Astrocyte (in vitro differentiated cells and primary cell): Measurements from ENCODE around the gene PBXIP1. TPM values are rescaled to one million over a fixed set of nuclear protein-coding genes. Genes with fewer than 3 reads are reported as not detected.

ENCODE experiments used
- DNase-seq: peaks from one replicate; pipeline ENCODE4 v3.0.0-alpha.2; 2010; ENCODE audit warnings: low read depth
- FAIRE-seq: peaks from 2 replicates; lab custom pipeline; 2011; peaks lifted over from hg19 to GRCh38; lab: Jason Lieb, UNC
- H2AFZ ChIP-seq: 2 replicates; pipeline ENCODE4 v1.6.0; 2012; ENCODE audit warnings: low read depth, low read length, inconsistent platforms
- H3K27ac ChIP-seq: 2 replicates; pipeline ENCODE4 v1.5.1; 2011; ENCODE audit warnings: low read depth, low read length, inconsistent platforms
- H3K27me3 ChIP-seq: 2 replicates; pipeline ENCODE4 v1.6.0; 2011; ENCODE audit warnings: low read length, inconsistent platforms; ENCODE audit not compliant: insufficient read depth
- H3K36me3 ChIP-seq: 2 replicates; pipeline ENCODE4 v1.5.1; 2011; ENCODE audit warnings: low read length, inconsistent platforms; ENCODE audit not compliant: insufficient read depth
- H3K4me1 ChIP-seq: 2 replicates; pipeline ENCODE4 v1.5.1; 2011; ENCODE audit warnings: low read length, inconsistent platforms; ENCODE audit not compliant: insufficient read depth
- H3K4me2 ChIP-seq: 2 replicates; pipeline ENCODE4 v1.6.0; 2012; ENCODE audit warnings: low read length, inconsistent platforms
- H3K4me3 ChIP-seq: 2 replicates; pipeline ENCODE4 v1.5.1; 2011; ENCODE audit warnings: low read depth, mild to moderate bottlenecking, low read length, inconsistent platforms; ENCODE audit not compliant: insufficient read depth
- H3K79me2 ChIP-seq: 2 replicates; pipeline ENCODE4 v1.6.0; 2012; ENCODE audit warnings: mild to moderate bottlenecking, low read length, inconsistent platforms; ENCODE audit not compliant: insufficient read depth
- H3K9ac ChIP-seq: 2 replicates; pipeline ENCODE4 v1.6.0; 2012; ENCODE audit warnings: mild to moderate bottlenecking, low read length, inconsistent platforms
- H3K9me3 ChIP-seq: 2 replicates; pipeline ENCODE4 v1.5.1; 2012; ENCODE audit warnings: low read depth, mild to moderate bottlenecking, low read length, inconsistent platforms; ENCODE audit not compliant: insufficient read depth
- H4K20me1 ChIP-seq: 2 replicates; pipeline ENCODE4 v1.6.0; 2012; ENCODE audit warnings: low read length, inconsistent platforms; ENCODE audit not compliant: insufficient read depth
- H3K27ac Mint-ChIP-seq: one replicate; pipeline ENCODE4 v1.8.0; 2021; ENCODE audit warnings: mild to moderate bottlenecking, mixed read lengths; ENCODE audit not compliant: unreplicated experiment
- H3K27me3 Mint-ChIP-seq: one replicate; pipeline ENCODE4 v1.8.0; 2021; ENCODE audit warnings: low read depth, mixed read lengths; ENCODE audit not compliant: unreplicated experiment
- H3K36me3 Mint-ChIP-seq: one replicate; pipeline ENCODE4 v1.8.0; 2021; ENCODE audit warnings: low read depth, mixed read lengths; ENCODE audit not compliant: unreplicated experiment
- H3K4me1 Mint-ChIP-seq: one replicate; pipeline ENCODE4 v1.8.0; 2021; ENCODE audit warnings: low read depth, mixed read lengths; ENCODE audit not compliant: unreplicated experiment
- H3K4me3 Mint-ChIP-seq: one replicate; pipeline ENCODE4 v1.8.0; 2021; ENCODE audit warnings: mild to moderate bottlenecking, moderate library complexity, mixed read lengths; ENCODE audit not compliant: unreplicated experiment
- H3K9me3 Mint-ChIP-seq: one replicate; pipeline ENCODE4 v1.8.0; 2021; ENCODE audit warnings: mild to moderate bottlenecking, mixed read lengths; ENCODE audit not compliant: unreplicated experiment
- EZH2 ChIP-seq: IDR thresholded peaks from 2 replicates; pipeline ENCODE4 v1.6.1; 2012; ENCODE audit warnings: mild to moderate bottlenecking, low read length, inconsistent platforms; ENCODE audit not compliant: insufficient read depth
- total RNA-seq: library from RNA; stranded (reverse); gene quantifications from 2 replicates; pipeline ENCODE4 v1.2.1, GENCODE V29; 2021
- TF ChIP-seq, protein P1 (sequence below): IDR thresholded peaks from 2 replicates; pipeline ENCODE4 v1.5.1; 2011; ENCODE audit warnings: low read depth, mild to moderate bottlenecking, inconsistent platforms, low read length, moderate library complexity; ENCODE audit not compliant: insufficient read depth

The PBXIP1 gene
- total RNA-seq, 1 donor from 2014 or later, result 89.2 TPM

DNA sequence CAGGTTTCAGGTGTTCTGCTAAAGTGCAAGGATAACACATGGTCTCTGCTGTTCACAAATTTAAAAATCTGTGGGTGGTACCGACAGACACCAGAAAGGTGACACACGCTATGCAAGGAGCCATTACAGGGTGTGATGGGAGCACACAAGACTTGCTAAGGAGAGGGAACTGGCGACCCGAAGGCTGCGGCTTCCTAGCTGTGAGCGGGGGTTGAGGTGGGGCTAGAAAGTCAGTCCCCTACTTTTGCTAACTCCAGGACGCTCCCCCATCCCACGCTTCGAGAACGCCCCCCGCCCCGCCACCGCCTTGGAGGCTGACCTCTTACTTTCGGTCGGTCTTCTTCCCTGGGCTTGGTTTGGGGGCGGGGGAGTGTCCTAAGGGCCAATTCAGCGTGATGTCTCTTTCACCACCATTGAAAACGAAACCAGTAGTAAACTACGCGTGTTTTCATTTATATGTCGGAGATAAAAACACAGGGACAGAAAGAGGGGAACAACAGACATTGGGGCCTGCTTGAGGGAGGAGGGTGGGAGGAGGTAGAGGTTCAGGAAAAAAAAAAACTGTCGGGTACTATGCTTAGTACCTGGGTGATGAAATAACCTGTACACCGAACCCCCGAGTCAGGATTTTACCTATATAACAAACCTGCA lies 19.6 kb upstream of the PBXIP1 start:
- Histone ChIP-seq H3K9ac (peak overlapping the region; percentile 94), H3K27me3 (no peaks in the 10 kb centered on the region), H3K4me3 (peak overlapping the region; percentile 88), H3K79me2 (peaks cover 52% of the 10 kb centered on the region), H2AFZ (peak overlapping the region; percentile 75), H3K36me3 (peaks cover 6% of the 10 kb centered on the region), H3K27ac (peak overlapping the region; percentile 99), H4K20me1 (no peaks in the 10 kb centered on the region), H3K9me3 (no peaks in the 10 kb centered on the region), H3K4me1 (peaks cover 33% of the 10 kb centered on the region), H3K4me2 (peak overlapping the region; percentile 94)
- FAIRE-seq, result no peak
- no peak overlapping the region for H3K4me3 Mint-ChIP-seq
- TF ChIP-seq, protein P1, sequence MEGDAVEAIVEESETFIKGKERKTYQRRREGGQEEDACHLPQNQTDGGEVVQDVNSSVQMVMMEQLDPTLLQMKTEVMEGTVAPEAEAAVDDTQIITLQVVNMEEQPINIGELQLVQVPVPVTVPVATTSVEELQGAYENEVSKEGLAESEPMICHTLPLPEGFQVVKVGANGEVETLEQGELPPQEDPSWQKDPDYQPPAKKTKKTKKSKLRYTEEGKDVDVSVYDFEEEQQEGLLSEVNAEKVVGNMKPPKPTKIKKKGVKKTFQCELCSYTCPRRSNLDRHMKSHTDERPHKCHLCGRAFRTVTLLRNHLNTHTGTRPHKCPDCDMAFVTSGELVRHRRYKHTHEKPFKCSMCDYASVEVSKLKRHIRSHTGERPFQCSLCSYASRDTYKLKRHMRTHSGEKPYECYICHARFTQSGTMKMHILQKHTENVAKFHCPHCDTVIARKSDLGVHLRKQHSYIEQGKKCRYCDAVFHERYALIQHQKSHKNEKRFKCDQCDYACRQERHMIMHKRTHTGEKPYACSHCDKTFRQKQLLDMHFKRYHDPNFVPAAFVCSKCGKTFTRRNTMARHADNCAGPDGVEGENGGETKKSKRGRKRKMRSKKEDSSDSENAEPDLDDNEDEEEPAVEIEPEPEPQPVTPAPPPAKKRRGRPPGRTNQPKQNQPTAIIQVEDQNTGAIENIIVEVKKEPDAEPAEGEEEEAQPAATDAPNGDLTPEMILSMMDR, result no peak
- no peak for TF ChIP-seq EZH2
- DNase-seq, result peak; percentile 34
- H3K27me3 Mint-ChIP-seq, result no peaks in the 10 kb centered on the region
- H3K9me3 Mint-ChIP-seq, result no peaks in the 10 kb centered on the region
- H3K36me3 Mint-ChIP-seq, result peaks cover 2% of the 10 kb centered on the region
- H3K27ac Mint-ChIP-seq, result no peak overlapping the region
- peaks cover 16% of the 10 kb centered on the region for H3K4me1 Mint-ChIP-seq

GRCh38 chr1:154974808-154975408 lies 19.0 kb upstream of the PBXIP1 start:
- Histone ChIP-seq H3K4me3 (peak overlapping the region; percentile 88), H2AFZ (peak overlapping the region; percentile 75), H3K79me2 (peaks cover 59% of the 10 kb centered on the region), H4K20me1 (peaks cover 6% of the 10 kb centered on the region), H3K4me2 (peak overlapping the region; percentile 94), H3K9me3 (no peaks in the 10 kb centered on the region), H3K27ac (peak overlapping the region; percentile 99), H3K4me1 (peaks cover 33% of the 10 kb centered on the region), H3K9ac (peak overlapping the region; percentile 94), H3K27me3 (no peaks in the 10 kb centered on the region), H3K36me3 (peaks cover 6% of the 10 kb centered on the region)
- Mint-ChIP-seq H3K27me3 (no peaks in the 10 kb centered on the region), H3K4me3 (no peak overlapping the region), H3K36me3 (peaks cover 2% of the 10 kb centered on the region), H3K27ac (no peak overlapping the region), H3K9me3 (no peaks in the 10 kb centered on the region), H3K4me1 (peaks cover 16% of the 10 kb centered on the region)
- FAIRE-seq (no peak), DNase-seq (peak; percentile 79)
- TF ChIP-seq, protein P1, result no peak
- no peak for TF ChIP-seq EZH2
